Activated gamma-delta T cell treated with Interleukin-2 at 50 U/mL for 16 hours (primary cell): ENCODE results near the gene SMURF2.

ENCODE experiments used
- DNase-seq: peaks from one replicate; pipeline ENCODE4 v3.0.0-alpha.2; 2020

SMURF2 gene

GRCh38 chr17:64533784-64534183 lies 128.3 kb downstream of the SMURF2 start:
- DNase-seq = no peak

GRCh38 chr17:64532409-64532808 lies 129.7 kb downstream of the SMURF2 start:
- DNase-seq = no peak

GRCh38 chr17:64531955-64532371 lies 130.1 kb downstream of the SMURF2 start:
- no peak for DNase-seq

- no peak for DNase-seq
Measured at GRCh38 chr17:64529221-64529620, 132.9 kb downstream of the SMURF2 start.

- DNase-seq = no peak
Measured at GRCh38 chr17:64527914-64528313, 134.2 kb downstream of the SMURF2 start.

- no peak for DNase-seq
Measured at GRCh38 chr17:64520359-64520758, 141.7 kb downstream of the SMURF2 start.

GRCh38 chr17:64519601-64520000 lies 142.5 kb downstream of the SMURF2 start:
- DNase-seq = no peak

GRCh38 chr17:64515829-64516228 lies 146.3 kb downstream of the SMURF2 start:
- DNase-seq = no peak

GRCh38 chr17:64515419-64515818 lies 146.7 kb downstream of the SMURF2 start:
- DNase-seq = no peak

GRCh38 chr17:64509179-64509578 lies 152.9 kb downstream of the SMURF2 start:
- DNase-seq = no peak

- DNase-seq = no peak
Measured at GRCh38 chr17:64508683-64509082, 153.4 kb downstream of the SMURF2 start.

GRCh38 chr17:64507413-64507782 lies 154.7 kb downstream of the SMURF2 start:
- DNase-seq = peak; percentile 23

- peak; percentile 95 for DNase-seq
Measured at GRCh38 chr17:64506576-64507412, 155.3 kb downstream of the SMURF2 start, which contains the start of gene CEP95. Gene CEP95 (plus strand): TSS chr17:64506977. CDS start chr17:64507098, 121 bp downstream.

GRCh38 chr17:64506201-64506575 lies 155.9 kb downstream of the SMURF2 start, which contains the start of gene DDX5:
Gene DDX5 (minus strand): TSS chr17:64506289. CDS start chr17:64506119, 170 bp downstream.
- peak; percentile 97 for DNase-seq

GRCh38 chr17:64505340-64506200 lies 156.5 kb downstream of the SMURF2 start:
- peak; percentile 85 for DNase-seq

GRCh38 chr17:64504769-64505339 lies 157.3 kb downstream of the SMURF2 start:
- no peak for DNase-seq

GRCh38 chr17:64503821-64504768 lies 158.0 kb downstream of the SMURF2 start:
- DNase-seq = no peak

GRCh38 chr17:64503341-64503740 lies 158.8 kb downstream of the SMURF2 start:
- no peak for DNase-seq

GRCh38 chr17:64502809-64503208 lies 159.3 kb downstream of the SMURF2 start:
- no peak for DNase-seq

- DNase-seq = no peak
Measured at GRCh38 chr17:64502021-64502420, 160.1 kb downstream of the SMURF2 start.

- DNase-seq = no peak
Measured at GRCh38 chr17:64500862-64501765, 161.0 kb downstream of the SMURF2 start.
